Neural progenitor cell (in vitro differentiated cells): Measurements from ENCODE around the gene TEKT2. TPM values are rescaled to one million over a fixed set of nuclear protein-coding genes. Genes with fewer than 3 reads are reported as not detected.
A peak's percentile ranks its signal among the peaks of the same experiment; 100 is the strongest.

Experiments
- DNase-seq: peaks from one replicate; pipeline ENCODE4 v3.0.0-alpha.2; 2016; ENCODE audit warnings: low spot score
- H2AFZ ChIP-seq: fragments of 200-600 bp; sonication (generic); replicated peaks from 2 replicates; pipeline ENCODE4 v1.6.1; 2016; ENCODE audit warnings: antibody characterized with exemption
- H3F3A ChIP-seq: fragments of 200-600 bp; sonication (generic); 2 replicates; pipeline ENCODE4 v1.6.1; 2016; ENCODE audit warnings: antibody characterized with exemption, low read depth
- H3K27ac ChIP-seq: fragments of 200-600 bp; sonication (generic); 2 replicates; pipeline ENCODE4 v1.5.1; 2016; ENCODE audit warnings: mild to moderate bottlenecking
- H3K27me3 ChIP-seq: fragments of 200-600 bp; sonication (generic); 2 replicates; pipeline ENCODE4 v1.6.1; 2016; ENCODE audit warnings: mild to moderate bottlenecking, moderate library complexity
- H3K36me3 ChIP-seq: fragments of 200-600 bp; sonication (generic); 2 replicates; pipeline ENCODE4 v1.5.1; 2016
- H3K4me1 ChIP-seq: fragments of 200-600 bp; sonication (generic); 2 replicates; pipeline ENCODE4 v1.6.1; 2016; ENCODE audit warnings: mixed run types
- H3K4me2 ChIP-seq: fragments of 200-600 bp; sonication (generic); 2 replicates; pipeline ENCODE4 v1.6.1; 2016
- H3K4me3 ChIP-seq: fragments of 200-600 bp; sonication (generic); 2 replicates; pipeline ENCODE4 v1.5.1; 2016
- H3K79me2 ChIP-seq: fragments of 200-600 bp; sonication (generic); 2 replicates; pipeline ENCODE4 v1.6.1; 2016; ENCODE audit warnings: low read depth
- H3K9ac ChIP-seq: fragments of 200-600 bp; sonication (generic); 2 replicates; pipeline ENCODE4 v1.6.1; 2016
- H3K9me3 ChIP-seq: fragments of 200-600 bp; sonication (generic); 2 replicates; pipeline ENCODE4 v1.5.1; 2016; ENCODE audit warnings: low read depth
- H4K20me1 ChIP-seq: fragments of 200-600 bp; sonication (generic); 2 replicates; pipeline ENCODE4 v1.6.1; 2016; ENCODE audit warnings: low read depth
- H3K27ac Mint-ChIP-seq: 3 replicates; pipeline ENCODE4 v1.8.0; 2021; ENCODE audit warnings: mixed read lengths
- H3K27me3 Mint-ChIP-seq: 2 replicates; pipeline ENCODE4 v1.8.0; 2022; ENCODE audit warnings: low read depth, mild to moderate bottlenecking, inconsistent platforms, moderate library complexity, mixed read lengths; ENCODE audit not compliant: insufficient read depth
- H3K36me3 Mint-ChIP-seq: 3 replicates; pipeline ENCODE4 v1.8.0; 2021; ENCODE audit warnings: mixed read lengths
- H3K4me1 Mint-ChIP-seq: 3 replicates; pipeline ENCODE4 v1.8.0; 2021; ENCODE audit warnings: mixed read lengths
- H3K4me3 Mint-ChIP-seq: 3 replicates; pipeline ENCODE4 v1.8.0; 2021; ENCODE audit warnings: mild to moderate bottlenecking, moderate library complexity, mixed read lengths
- H3K9me3 Mint-ChIP-seq: 3 replicates; pipeline ENCODE4 v1.8.0; 2020; ENCODE audit warnings: mixed read lengths
- CTCF ChIP-seq: fragments of 200-600 bp; sonication (generic); IDR thresholded peaks from 2 replicates; pipeline ENCODE4 v1.5.1; 2017; ENCODE audit warnings: antibody characterized with exemption, mild to moderate bottlenecking
- EZH2 ChIP-seq: fragments of 200-600 bp; sonication (generic); IDR thresholded peaks from 2 replicates; pipeline ENCODE4 v1.6.1; 2017; ENCODE audit warnings: antibody characterized with exemption, mild to moderate bottlenecking, moderate library complexity
- EZH2phosphoT487 ChIP-seq: fragments of 200-600 bp; sonication (generic); IDR thresholded peaks from 2 replicates; pipeline ENCODE4 v1.6.1; 2017; ENCODE audit warnings: antibody characterized with exemption
- total RNA-seq: library from RNA; depleted of rRNA; stranded (reverse); fragments of >200 nt; gene quantifications from 2 replicates; pipeline ENCODE4 v1.2.3, GENCODE V29; 2015; ENCODE audit warnings: low replicate concordance

TEKT2 gene
- total RNA-seq, 1 donor from 2014 or later: 2.7 TPM

- Mint-ChIP-seq H3K4me3 (no peak overlapping the region), H3K4me1 (peaks cover 7% of the 10 kb centered on the region), H3K27me3 (peaks cover 4% of the 10 kb centered on the region), H3K36me3 (peaks cover 4% of the 10 kb centered on the region), H3K27ac (no peak overlapping the region), H3K9me3 (no peaks in the 10 kb centered on the region)
- Histone ChIP-seq H3K27me3 (no peaks in the 10 kb centered on the region), H3K79me2 (no peaks in the 10 kb centered on the region), H3K4me3 (no peak overlapping the region), H3K4me1 (no peaks in the 10 kb centered on the region), H3K36me3 (no peaks in the 10 kb centered on the region), H3K9ac (no peak overlapping the region), H3F3A (no peaks in the 10 kb centered on the region), H4K20me1 (no peaks in the 10 kb centered on the region), H3K4me2 (no peak overlapping the region), H3K9me3 (no peaks in the 10 kb centered on the region), H2AFZ (no peak overlapping the region), H3K27ac (no peak overlapping the region)
- no peak for TF ChIP-seq EZH2phosphoT487
- TF ChIP-seq EZH2: no peak
- TF ChIP-seq CTCF: no peak
- no peak for DNase-seq
Measured at GRCh38 chr1:36133484-36133883, 49.6 kb downstream of the TEKT2 start.

DNA sequence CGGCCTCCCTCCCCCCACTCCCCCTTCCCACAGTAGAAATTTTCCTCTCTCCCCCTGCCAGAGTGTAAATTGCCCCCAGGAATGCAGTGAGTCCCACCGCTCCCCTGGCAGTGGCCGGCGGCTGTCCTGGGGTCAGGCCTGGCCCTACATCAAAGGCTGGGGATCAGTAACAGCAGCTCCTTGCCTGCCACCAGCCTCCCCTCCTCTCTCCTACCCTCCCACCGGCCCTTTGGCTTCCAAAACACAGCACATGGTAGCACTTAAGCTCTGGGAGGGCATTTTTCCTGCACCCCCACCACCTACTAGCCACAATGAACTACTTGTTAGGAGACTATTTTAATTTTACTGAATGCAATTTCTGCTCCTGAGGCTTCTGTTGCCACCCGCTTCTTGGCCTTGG lies 50.1 kb downstream of the TEKT2 start:
- Histone ChIP-seq H3K4me2 (no peak overlapping the region), H3F3A (no peaks in the 10 kb centered on the region), H2AFZ (no peak overlapping the region), H3K9me3 (no peaks in the 10 kb centered on the region), H3K27ac (no peak overlapping the region), H3K4me1 (no peaks in the 10 kb centered on the region), H3K27me3 (no peaks in the 10 kb centered on the region), H3K9ac (no peak overlapping the region), H3K79me2 (no peaks in the 10 kb centered on the region), H3K4me3 (no peak overlapping the region), H4K20me1 (no peaks in the 10 kb centered on the region), H3K36me3 (no peaks in the 10 kb centered on the region)
- Mint-ChIP-seq H3K27me3 (peaks cover 2% of the 10 kb centered on the region), H3K27ac (peak overlapping the region; percentile 32), H3K4me1 (peaks cover 7% of the 10 kb centered on the region), H3K36me3 (peaks cover 4% of the 10 kb centered on the region), H3K9me3 (no peaks in the 10 kb centered on the region), H3K4me3 (no peak overlapping the region)
- no peak for DNase-seq
- TF ChIP-seq EZH2phosphoT487 (no peak), EZH2 (no peak), CTCF (no peak)

GRCh38 chr1:36134505-36135329 lies 50.8 kb downstream of the TEKT2 start:
- TF ChIP-seq EZH2: no peak
- TF ChIP-seq CTCF: peak; percentile 90
- no peak for TF ChIP-seq EZH2phosphoT487
- no peaks in the 10 kb centered on the region for H3K9me3 Mint-ChIP-seq
- H3K36me3 ChIP-seq: no peaks in the 10 kb centered on the region
- H3K27ac Mint-ChIP-seq: peak overlapping the region; percentile 32
- peak; percentile 84 for DNase-seq
- no peak overlapping the region for H2AFZ ChIP-seq
- H3K79me2 ChIP-seq: no peaks in the 10 kb centered on the region
- no peak overlapping the region for H3K4me3 ChIP-seq
- H4K20me1 ChIP-seq: no peaks in the 10 kb centered on the region
- no peaks in the 10 kb centered on the region for H3K27me3 Mint-ChIP-seq
- H3K27ac ChIP-seq: no peak overlapping the region
- no peak overlapping the region for H3K4me3 Mint-ChIP-seq
- H3K9ac ChIP-seq: no peak overlapping the region
- no peaks in the 10 kb centered on the region for H3F3A ChIP-seq
- no peaks in the 10 kb centered on the region for H3K27me3 ChIP-seq
- H3K4me1 Mint-ChIP-seq: peaks cover 7% of the 10 kb centered on the region
- no peaks in the 10 kb centered on the region for H3K9me3 ChIP-seq
- H3K4me2 ChIP-seq: no peak overlapping the region
- H3K4me1 ChIP-seq: no peaks in the 10 kb centered on the region
- H3K36me3 Mint-ChIP-seq: peaks cover 4% of the 10 kb centered on the region
